AG04450 (cell line): ENCODE results near the gene CACNA2D3. TPM values are rescaled to one million over a fixed set of nuclear protein-coding genes. Genes with fewer than 3 reads are reported as not detected.

Experiments used
- CTCF ChIA-PET: fragments of 300-600, 350-600 bp; formaldehyde crosslinking; extraction: SDS; loops from one replicate; lab custom pipeline; 2022; ENCODE audit warnings: antibody characterized with exemption, inconsistent platforms; lab: Charles Lee
- POLR2A ChIA-PET: fragments of 350-600 bp; formaldehyde crosslinking; extraction: SDS; loops from one replicate; lab custom pipeline; 2021; ENCODE audit warnings: antibody characterized with exemption, inconsistent platforms; lab: Yijun Ruan, JAX
- DNase-seq: peaks from one replicate; pipeline ENCODE4 v3.0.0-alpha.2; 2011; ENCODE audit warnings: low read depth, low spot score
- H3K27ac ChIP-seq: one replicate; pipeline ENCODE4 v1.5.1; 2012; ENCODE audit warnings: low read depth, low read length, control low read depth
- H3K27me3 ChIP-seq: one replicate; pipeline ENCODE4 v1.6.0; 2012; ENCODE audit warnings: low read length; ENCODE audit not compliant: control insufficient read depth, insufficient read depth
- H3K4me3 ChIP-seq: 2 replicates; pipeline ENCODE4 v1.5.1; 2011; ENCODE audit warnings: mild to moderate bottlenecking, low read depth, low read length, control low read depth
- H3K9me3 ChIP-seq: 2 replicates; pipeline ENCODE4 v1.5.1; 2012; ENCODE audit warnings: low read length; ENCODE audit not compliant: control insufficient read depth, insufficient read depth
- CTCF ChIP-seq: IDR thresholded peaks from 2 replicates; pipeline ENCODE4 v1.5.1; 2011; ENCODE audit warnings: low read depth, low read length, control low read depth, inconsistent platforms
- polyA plus RNA-seq: library from polyadenylated mRNA; depleted of rRNA; stranded (reverse); fragments of >200 nt; gene quantifications from 2 replicates; pipeline ENCODE4 v1.2.3, GENCODE V29; 2011

The CACNA2D3 gene
- polyA plus RNA-seq, 1 experiment: 0.32 TPM

DNA sequence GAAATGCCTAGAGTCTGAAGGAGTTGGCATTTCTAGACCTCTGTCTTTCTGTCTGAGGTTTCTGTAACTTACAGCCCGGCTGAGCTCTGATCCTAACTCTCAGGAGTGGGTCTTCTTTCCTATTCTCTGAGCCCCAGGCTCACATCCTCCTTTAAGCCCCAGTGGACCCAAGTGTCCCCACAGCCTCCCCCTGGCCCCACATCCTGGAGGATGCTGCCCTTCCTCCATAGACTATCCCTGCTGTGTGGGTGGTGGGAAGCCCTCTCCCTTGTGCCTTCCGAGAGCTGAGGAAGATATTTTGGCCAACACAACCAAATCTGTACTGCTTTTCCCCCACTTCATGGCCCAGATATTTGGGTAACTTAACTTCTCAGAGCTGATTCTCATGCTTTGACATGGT lies 654.2 kb downstream of the CACNA2D3 start:
- CTCF ChIA-PET: no interaction called here

GRCh38 chr3:54777141-54777540 lies 654.8 kb downstream of the CACNA2D3 start:
- Histone ChIP-seq H3K27ac (no peak overlapping the region), H3K4me3 (no peak overlapping the region), H3K27me3 (peaks cover 7% of the 10 kb centered on the region), H3K9me3 (no peaks in the 10 kb centered on the region)
- POLR2A ChIA-PET: no interaction called here
- no peak for TF ChIP-seq CTCF
- CTCF ChIA-PET: no interaction called here
- DNase-seq: no peak

More for the DNA sequence above, 654.2 kb downstream of the CACNA2D3 start:
- no peak for TF ChIP-seq CTCF
- H3K4me3 ChIP-seq: no peak overlapping the region
- H3K27ac ChIP-seq: no peak overlapping the region
- peaks cover 7% of the 10 kb centered on the region for H3K27me3 ChIP-seq
- no peak for DNase-seq
- POLR2A ChIA-PET: no interaction called here
- H3K9me3 ChIP-seq: no peaks in the 10 kb centered on the region

GRCh38 chr3:54780336-54780735 lies 658.0 kb downstream of the CACNA2D3 start:
- no peak overlapping the region for H3K4me3 ChIP-seq
- H3K27me3 ChIP-seq: peaks cover 7% of the 10 kb centered on the region
- CTCF ChIA-PET: no interaction called here
- POLR2A ChIA-PET: no interaction called here
- no peak for TF ChIP-seq CTCF
- H3K9me3 ChIP-seq: no peaks in the 10 kb centered on the region
- H3K27ac ChIP-seq: no peak overlapping the region
- no peak for DNase-seq

DNA sequence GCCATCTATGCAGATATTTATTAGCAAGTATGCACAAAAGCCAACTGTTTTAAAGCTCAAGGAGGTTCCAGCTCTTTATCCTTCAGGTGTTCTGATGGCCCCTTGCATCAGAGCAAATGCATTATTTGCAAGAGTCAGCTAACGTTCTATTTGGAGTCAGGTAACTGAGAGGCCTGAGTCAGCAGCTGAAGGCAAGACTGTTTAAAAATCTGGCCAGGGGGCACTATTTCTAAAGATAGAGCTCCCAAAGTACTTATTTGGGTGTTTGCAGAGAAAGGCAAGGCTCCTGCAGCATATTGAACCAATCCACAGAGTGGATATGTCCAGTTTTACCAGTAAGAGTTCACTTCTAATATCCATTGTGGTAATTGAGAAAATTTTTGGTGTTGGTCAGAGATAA lies 659.4 kb downstream of the CACNA2D3 start:
- no peak overlapping the region for H3K27ac ChIP-seq
- H3K4me3 ChIP-seq: no peak overlapping the region
- H3K27me3 ChIP-seq: peaks cover 7% of the 10 kb centered on the region
- CTCF ChIA-PET: interaction anchor here (0.8 kb wide), 1 partner anchor 9 kb away, joined by 3 read pairs; no protein-coding TSS in a partner anchor
- POLR2A ChIA-PET: interaction anchor here (0.8 kb wide), 1 partner anchor 26 kb away, joined by 3 read pairs; no protein-coding TSS in a partner anchor
- TF ChIP-seq CTCF: peak; percentile 24; the same call in 1 of the 2 replicates
- no peaks in the 10 kb centered on the region for H3K9me3 ChIP-seq
- no peak for DNase-seq

DNA sequence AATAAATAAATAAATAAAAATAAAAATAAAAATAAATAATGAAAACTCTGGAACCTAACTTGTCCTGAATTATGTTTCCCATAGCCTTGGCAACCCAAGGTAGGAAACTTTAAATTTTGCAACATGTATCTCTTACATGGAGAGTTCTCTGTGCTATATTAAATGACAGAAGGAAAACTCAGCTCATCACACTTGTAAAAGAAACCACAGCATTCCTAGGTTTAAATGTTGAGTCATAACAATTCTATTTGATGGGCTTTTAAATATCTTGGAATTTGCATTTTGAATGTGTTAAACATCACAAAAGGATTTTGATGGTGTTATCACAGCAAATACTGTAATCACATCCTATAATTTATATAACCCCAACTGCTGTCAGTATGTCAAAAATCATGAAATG lies 661.3 kb downstream of the CACNA2D3 start:
- DNase-seq: no peak
- no peak for TF ChIP-seq CTCF
- no peaks in the 10 kb centered on the region for H3K9me3 ChIP-seq
- CTCF ChIA-PET: no interaction called here
- POLR2A ChIA-PET: no interaction called here
- H3K27me3 ChIP-seq: peaks cover 6% of the 10 kb centered on the region
- no peak overlapping the region for H3K27ac ChIP-seq
- no peak overlapping the region for H3K4me3 ChIP-seq
